Mucosa of rectum (tissue), 2 donors: Measurements from ENCODE around the gene CAMK2D.

ENCODE experiments used
- H3K27ac ChIP-seq, 2 donors: one replicate each; pipeline ENCODE4 v1.7.0; 2013; ENCODE audit warnings: inconsistent platforms in 2 of 2, low read depth in 2 of 2, low read length in 2 of 2
- H3K27me3 ChIP-seq, 2 donors: one replicate each; pipeline ENCODE4 v1.7.0; 2013; ENCODE audit warnings: low read length in 2 of 2; ENCODE audit not compliant: control insufficient read depth in 2 of 2, insufficient read depth in 2 of 2
- H3K36me3 ChIP-seq, 2 donors: one replicate each; pipeline ENCODE4 v1.7.0; 2013; ENCODE audit warnings: low read length in 2 of 2; ENCODE audit not compliant: control insufficient read depth in 2 of 2, insufficient read depth in 2 of 2
- H3K4me1 ChIP-seq, 2 donors: one replicate each; pipeline ENCODE4 v1.7.0; 2013; ENCODE audit warnings: low read length in 2 of 2, mild to moderate bottlenecking in 1 of 2; ENCODE audit not compliant: control insufficient read depth in 2 of 2, insufficient read depth in 2 of 2
- H3K4me3 ChIP-seq, 2 donors: one replicate each; pipeline ENCODE4 v1.7.0; 2013; ENCODE audit warnings: low read length in 2 of 2
- H3K9ac ChIP-seq, 2 donors: one replicate each; pipeline ENCODE4 v1.7.0; 2013; ENCODE audit warnings: low read length in 2 of 2, low read depth in 1 of 2, mild to moderate bottlenecking in 1 of 2
- H3K9me3 ChIP-seq, 2 donors: one replicate each; pipeline ENCODE4 v1.7.0; 2013; ENCODE audit warnings: low read length in 2 of 2; ENCODE audit not compliant: control insufficient read depth in 2 of 2
- donor health status: healthy.
- donor health status: Normal muscosa, but diverticular disease.

Gene CAMK2D

GRCh38 chr4:113437129-113437528 is 324.4 kb downstream of the CAMK2D start:
- no peaks in the 10 kb centered on the region for H3K27me3 ChIP-seq
- H3K4me3 ChIP-seq, result no peak overlapping the region
- H3K36me3 ChIP-seq, result no peaks in the 10 kb centered on the region
- peak overlapping the region in 1 of 2 donors; percentile 20 for H3K27ac ChIP-seq
- H3K9ac ChIP-seq, result no peak overlapping the region
- no peaks in the 10 kb centered on the region for H3K4me1 ChIP-seq
- H3K9me3 ChIP-seq, result no peaks in the 10 kb centered on the region

DNA sequence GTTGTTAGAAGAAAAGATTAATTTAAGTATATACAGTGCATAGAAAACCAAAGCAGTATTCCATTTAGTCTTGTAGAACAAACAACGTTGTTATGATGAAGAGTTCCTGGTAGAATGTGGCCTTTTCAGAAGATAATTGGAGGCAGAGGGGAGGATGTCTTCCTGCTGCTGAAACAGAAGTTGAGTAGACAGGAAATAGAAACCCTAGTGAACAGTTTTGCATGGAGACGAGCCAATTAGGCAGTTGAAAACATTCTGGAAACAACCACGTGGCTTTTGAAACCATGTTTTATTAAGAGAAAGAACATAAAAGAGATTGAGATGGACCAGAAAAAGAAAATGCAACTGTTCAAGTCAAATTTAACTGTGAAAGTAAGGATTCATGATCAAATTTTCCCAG is 325.2 kb downstream of the CAMK2D start:
- Histone ChIP-seq H3K27ac (peak overlapping the region in 1 of 2 donors; percentile 20), H3K36me3 (no peaks in the 10 kb centered on the region), H3K4me3 (no peak overlapping the region)

DNA sequence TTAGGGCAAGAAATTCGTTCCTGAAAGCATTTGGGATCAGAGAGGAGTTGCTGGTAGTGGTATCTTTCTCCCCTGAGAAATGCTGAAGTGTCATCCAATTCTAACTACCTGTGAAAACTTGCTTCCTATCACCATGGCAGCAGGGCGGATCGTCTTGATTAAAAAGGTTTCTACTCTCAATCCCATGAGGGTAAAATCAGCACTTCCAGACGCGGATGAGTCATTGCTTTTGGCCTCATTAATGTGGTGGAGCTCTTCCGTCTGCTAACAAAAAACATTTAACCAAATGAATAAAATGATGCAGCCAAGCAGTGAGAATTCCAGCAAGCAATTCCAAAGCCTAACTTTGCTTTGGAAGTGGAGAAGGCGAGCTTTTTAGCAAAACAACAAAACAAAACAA is 325.6 kb downstream of the CAMK2D start:
- Histone ChIP-seq H3K27me3 (no peaks in the 10 kb centered on the region), H3K36me3 (no peaks in the 10 kb centered on the region), H3K27ac (peak overlapping the region in 1 of 2 donors; percentile 3), H3K4me3 (no peak overlapping the region), H3K9me3 (no peaks in the 10 kb centered on the region), H3K4me1 (no peaks in the 10 kb centered on the region), H3K9ac (no peak overlapping the region)

More for the DNA sequence above, 325.2 kb downstream of the CAMK2D start:
- no peaks in the 10 kb centered on the region for H3K27me3 ChIP-seq
- no peak overlapping the region for H3K9ac ChIP-seq
- H3K4me1 ChIP-seq, result no peaks in the 10 kb centered on the region
- no peaks in the 10 kb centered on the region for H3K9me3 ChIP-seq

- no peak overlapping the region for H3K27ac ChIP-seq
- no peaks in the 10 kb centered on the region for H3K4me1 ChIP-seq
- no peaks in the 10 kb centered on the region for H3K9me3 ChIP-seq
- H3K36me3 ChIP-seq, result no peaks in the 10 kb centered on the region
- no peak overlapping the region for H3K4me3 ChIP-seq
- H3K27me3 ChIP-seq, result no peaks in the 10 kb centered on the region
- no peak overlapping the region for H3K9ac ChIP-seq
Observed at GRCh38 chr4:113434247-113434587, 327.3 kb downstream of the CAMK2D start.

GRCh38 chr4:113433536-113434246 is 327.8 kb downstream of the CAMK2D start:
- no peaks in the 10 kb centered on the region for H3K4me1 ChIP-seq
- H3K9ac ChIP-seq, result no peak overlapping the region
- H3K27ac ChIP-seq, result no peak overlapping the region
- no peaks in the 10 kb centered on the region for H3K9me3 ChIP-seq
- no peaks in the 10 kb centered on the region for H3K36me3 ChIP-seq
- H3K4me3 ChIP-seq, result no peak overlapping the region
- H3K27me3 ChIP-seq, result no peaks in the 10 kb centered on the region

GRCh38 chr4:113433116-113433515 is 328.4 kb downstream of the CAMK2D start:
- no peak overlapping the region for H3K4me3 ChIP-seq
- H3K9ac ChIP-seq, result no peak overlapping the region
- no peaks in the 10 kb centered on the region for H3K4me1 ChIP-seq
- no peaks in the 10 kb centered on the region for H3K27me3 ChIP-seq
- no peaks in the 10 kb centered on the region for H3K9me3 ChIP-seq
- no peak overlapping the region for H3K27ac ChIP-seq
- H3K36me3 ChIP-seq, result no peaks in the 10 kb centered on the region

- no peak overlapping the region for H3K4me3 ChIP-seq
- no peaks in the 10 kb centered on the region for H3K27me3 ChIP-seq
- H3K27ac ChIP-seq, result no peak overlapping the region
- H3K4me1 ChIP-seq, result no peaks in the 10 kb centered on the region
- H3K36me3 ChIP-seq, result no peaks in the 10 kb centered on the region
- H3K9ac ChIP-seq, result no peak overlapping the region
- no peaks in the 10 kb centered on the region for H3K9me3 ChIP-seq
Observed at GRCh38 chr4:113423631-113424030, 337.9 kb downstream of the CAMK2D start.

DNA sequence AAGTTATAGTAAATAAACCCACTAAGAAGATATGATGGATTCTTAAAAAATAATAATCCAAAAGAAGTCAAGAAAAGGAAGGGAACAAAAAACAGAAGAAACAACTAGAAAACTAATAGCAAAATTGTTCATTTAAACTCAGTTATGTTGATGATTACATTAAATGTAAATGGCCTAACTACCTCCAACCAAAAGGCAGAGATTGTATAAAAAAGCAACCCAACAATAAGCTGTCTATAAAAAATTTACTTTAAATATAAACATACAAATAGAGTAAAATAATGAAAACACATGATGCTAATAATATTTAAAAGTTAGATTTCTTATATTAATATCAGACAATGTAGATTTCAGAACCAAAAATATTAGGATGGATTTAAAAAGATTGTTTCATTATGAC is 340.6 kb downstream of the CAMK2D start:
- Histone ChIP-seq H3K27me3 (no peaks in the 10 kb centered on the region), H3K9me3 (no peaks in the 10 kb centered on the region), H3K4me1 (no peaks in the 10 kb centered on the region), H3K27ac (no peak overlapping the region), H3K4me3 (no peak overlapping the region), H3K9ac (no peak overlapping the region), H3K36me3 (no peaks in the 10 kb centered on the region)

DNA sequence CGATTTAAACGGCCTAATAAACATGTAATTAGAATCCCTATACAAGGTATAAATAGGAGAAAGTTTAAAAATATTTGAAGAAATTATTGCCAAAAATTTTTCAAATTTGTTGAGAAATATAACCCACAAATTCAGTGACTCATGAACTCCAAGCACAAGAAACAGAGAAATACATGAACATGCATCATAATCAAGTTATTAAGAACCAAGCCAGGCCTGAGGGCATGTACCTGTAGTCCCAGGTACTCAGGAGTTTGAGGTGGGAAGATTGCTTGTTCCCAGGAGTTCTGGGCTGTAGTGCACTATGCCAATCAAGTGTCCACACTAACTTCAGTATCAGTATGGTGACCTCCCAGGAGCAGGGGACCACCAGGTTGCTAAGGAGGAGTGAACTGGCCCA is 341.9 kb downstream of the CAMK2D start:
- Histone ChIP-seq H3K4me1 (no peaks in the 10 kb centered on the region), H3K9me3 (no peaks in the 10 kb centered on the region), H3K27me3 (no peaks in the 10 kb centered on the region), H3K27ac (no peak overlapping the region), H3K4me3 (no peak overlapping the region), H3K36me3 (no peaks in the 10 kb centered on the region), H3K9ac (no peak overlapping the region)

DNA sequence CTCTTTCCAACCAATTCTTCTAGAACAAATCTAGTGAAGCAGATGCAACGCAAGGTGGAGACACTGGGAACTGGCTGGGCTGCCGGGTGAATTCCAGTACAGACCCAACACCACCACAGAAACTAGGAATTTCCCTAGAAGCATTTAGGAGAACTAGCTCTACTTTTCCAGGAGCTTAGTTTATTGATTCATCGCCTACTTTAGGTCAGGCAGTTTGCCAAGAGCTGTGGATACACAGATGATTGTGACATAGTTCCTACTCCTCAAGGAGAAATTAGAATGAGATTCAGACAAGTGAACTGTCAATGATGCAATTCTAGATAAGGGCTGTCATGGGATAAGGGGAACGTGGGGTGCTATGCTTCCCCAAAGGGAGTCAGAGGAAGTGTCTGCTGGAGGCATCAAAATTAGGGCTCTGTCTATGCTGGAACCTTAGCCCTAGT is 350.0 kb downstream of the CAMK2D start:
- Histone ChIP-seq H3K9me3 (no peaks in the 10 kb centered on the region), H3K9ac (no peak overlapping the region), H3K4me1 (no peaks in the 10 kb centered on the region), H3K36me3 (no peaks in the 10 kb centered on the region), H3K27ac (no peak overlapping the region), H3K4me3 (no peak overlapping the region), H3K27me3 (no peaks in the 10 kb centered on the region)

DNA sequence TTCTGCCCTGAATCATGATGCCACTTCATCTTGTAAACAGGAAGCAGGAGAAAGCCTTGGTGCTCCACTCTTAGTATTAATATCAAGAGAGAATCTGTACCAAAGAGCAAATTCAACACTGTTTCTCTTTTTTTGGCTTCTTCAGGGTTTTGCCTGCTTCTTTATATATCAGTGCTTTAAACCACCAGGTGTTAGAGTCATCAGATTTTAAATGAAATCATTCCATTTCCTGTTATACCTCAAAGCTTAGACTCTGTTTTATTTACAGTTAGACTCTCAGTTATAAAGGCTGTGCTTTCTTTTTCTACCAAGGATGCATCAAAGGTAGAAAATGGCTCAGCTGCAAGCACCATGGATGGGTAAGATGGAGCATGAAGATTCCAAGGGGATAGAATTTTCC is 350.9 kb downstream of the CAMK2D start:
- H3K4me3 ChIP-seq, result no peak overlapping the region
- H3K9me3 ChIP-seq, result no peaks in the 10 kb centered on the region
- H3K27me3 ChIP-seq, result no peaks in the 10 kb centered on the region
- H3K4me1 ChIP-seq, result no peaks in the 10 kb centered on the region
- H3K9ac ChIP-seq, result no peak overlapping the region
- no peak overlapping the region for H3K27ac ChIP-seq
- H3K36me3 ChIP-seq, result no peaks in the 10 kb centered on the region
